Loucy (cell line): ENCODE results near the gene OR10J5.

Experiments used
- CTCF ChIP-seq: fragments of 200-600 bp; sonication (generic); conservative IDR thresholded peaks from 2 replicates; pipeline ENCODE4 v1.5.1; 2014; ENCODE audit warnings: mild to moderate bottlenecking, antibody characterized with exemption, low read length
- EZH2phosphoT487 ChIP-seq: fragments of 200-600 bp; IDR thresholded peaks from 2 replicates; pipeline ENCODE4 v1.6.1; 2018; ENCODE audit warnings: antibody characterized with exemption, mild to moderate bottlenecking, moderate library complexity, borderline replicate concordance

- TF ChIP-seq CTCF (no peak), EZH2phosphoT487 (no peak)
Observed at GRCh38 chr1:159493354-159493753, 42.5 kb downstream of the OR10J5 start.
